HG02840 (cell line): ENCODE results near the gene SNCB.

Source experiments
- ATAC-seq: cut with Tn5 transposase; IDR thresholded peaks from one replicate; pipeline ENCODE4 v1.9.1; 2021; ENCODE audit warnings: mild to moderate bottlenecking, moderate library complexity, moderate number of reproducible peaks; ENCODE audit not compliant: unreplicated experiment, low FRiP score

Gene SNCB

GRCh38 chr5:176625966-176626875, 4.1 kb downstream of the SNCB start:
- no peak for ATAC-seq

- ATAC-seq, result no peak
Observed at GRCh38 chr5:176625512-176625911, 4.8 kb downstream of the SNCB start.

GRCh38 chr5:176624938-176625337, 5.4 kb downstream of the SNCB start:
- ATAC-seq, result no peak

- no peak for ATAC-seq
Observed at GRCh38 chr5:176624142-176624541, 6.2 kb downstream of the SNCB start.

- ATAC-seq, result no peak
Observed at GRCh38 chr5:176621661-176622079, 8.7 kb downstream of the SNCB start.

- no peak for ATAC-seq
Observed at GRCh38 chr5:176620333-176620981, 9.9 kb downstream of the SNCB start.

- no peak for ATAC-seq
Observed at GRCh38 chr5:176619569-176620332, 10.6 kb downstream of the SNCB start.

GRCh38 chr5:176619203-176619568, 11.1 kb downstream of the SNCB start:
- no peak for ATAC-seq

- ATAC-seq, result no peak
Observed at GRCh38 chr5:176618783-176619182, 11.6 kb downstream of the SNCB start.

GRCh38 chr5:176616511-176616910, 13.8 kb downstream of the SNCB start:
- no peak for ATAC-seq

- no peak for ATAC-seq
Observed at GRCh38 chr5:176614805-176615478, 15.4 kb downstream of the SNCB start.

- ATAC-seq, result no peak
Observed at GRCh38 chr5:176612855-176613254, 17.5 kb downstream of the SNCB start.

- no peak for ATAC-seq
Observed at GRCh38 chr5:176612008-176612407, 18.3 kb downstream of the SNCB start.

GRCh38 chr5:176611435-176611834, 18.9 kb downstream of the SNCB start:
- no peak for ATAC-seq

GRCh38 chr5:176610435-176610773, 19.9 kb downstream of the SNCB start:
- no peak for ATAC-seq

GRCh38 chr5:176609724-176610434, 20.5 kb downstream of the SNCB start, which contains the start of gene GPRIN1:
TSS of gene GPRIN1 (minus strand) at chr5:176610156. CDS start at chr5:176599834, 10,322 bp downstream.
- peak; percentile 76 for ATAC-seq

- peak; percentile 6 for ATAC-seq
Observed at GRCh38 chr5:176608937-176609723, 21.2 kb downstream of the SNCB start.

- ATAC-seq, result no peak
Observed at GRCh38 chr5:176608142-176608705, 22.1 kb downstream of the SNCB start.

- ATAC-seq, result no peak
Observed at GRCh38 chr5:176606875-176607274, 23.5 kb downstream of the SNCB start.
